GM23338 (cell line): ENCODE measurements around the gene HDAC1. TPM values are rescaled to one million over a fixed set of nuclear protein-coding genes. Genes with fewer than 3 reads are reported as not detected.

Experiments used
- ATAC-seq: fragments of 200-7000 bp; cut with Tn5 transposase; 3 replicates; pipeline ENCODE4 v1.9.1; 2020
- DNase-seq: peaks from one replicate; pipeline ENCODE4 v3.0.0-alpha.2; 2015; ENCODE audit warnings: low spot score
- H2AFZ ChIP-seq: fragments of 200-600 bp; sonication (generic); 2 replicates; pipeline ENCODE4 v1.8.0; 2016; ENCODE audit warnings: antibody characterized with exemption, mild to moderate bottlenecking, moderate library complexity
- H3F3A ChIP-seq: fragments of 200-600 bp; sonication (generic); replicated peaks from 2 replicates; pipeline ENCODE4 v1.8.0; 2017; ENCODE audit warnings: antibody characterized with exemption, mixed run types, low read depth
- H3K27ac ChIP-seq: fragments of 200-600 bp; sonication (generic); 2 replicates; pipeline ENCODE4 v1.6.1; 2016; ENCODE audit warnings: low read depth
- H3K27me3 ChIP-seq: fragments of 200-600 bp; sonication (generic); 2 replicates; pipeline ENCODE4 v1.8.0; 2016; ENCODE audit warnings: mild to moderate bottlenecking, mixed run types, moderate library complexity; ENCODE audit not compliant: insufficient read depth
- H3K36me3 ChIP-seq: fragments of 200-600 bp; sonication (generic); 2 replicates; pipeline ENCODE4 v1.8.0; 2016; ENCODE audit warnings: mild to moderate bottlenecking; ENCODE audit not compliant: insufficient read depth
- H3K4me1 ChIP-seq: fragments of 200-600 bp; sonication (generic); 2 replicates; pipeline ENCODE4 v1.8.0; 2016; ENCODE audit warnings: mild to moderate bottlenecking, moderate library complexity; ENCODE audit not compliant: insufficient read depth
- H3K4me2 ChIP-seq: fragments of 200-600 bp; sonication (generic); 2 replicates; pipeline ENCODE4 v1.7.1; 2017; ENCODE audit warnings: mixed run types
- H3K4me3 ChIP-seq: fragments of 200-600 bp; sonication (generic); 2 replicates; pipeline ENCODE4 v1.6.1; 2016; ENCODE audit warnings: mixed run types
- H3K79me2 ChIP-seq: fragments of 200-600 bp; sonication (generic); replicated peaks from 2 replicates; pipeline ENCODE4 v1.8.0; 2017; ENCODE audit warnings: mild to moderate bottlenecking; ENCODE audit not compliant: insufficient read depth
- H3K9me2 ChIP-seq: fragments of 200-600 bp; sonication (generic); 2 replicates; pipeline ENCODE4 v1.8.0; 2017; ENCODE audit not compliant: insufficient read depth
- H4K20me1 ChIP-seq: fragments of 200-600 bp; sonication (generic); replicated peaks from 2 replicates; pipeline ENCODE4 v1.8.0; 2017; ENCODE audit warnings: mild to moderate bottlenecking; ENCODE audit not compliant: insufficient read depth
- H3K27ac Mint-ChIP-seq: 2 replicates; pipeline ENCODE4 v1.8.0; 2020; ENCODE audit warnings: inconsistent platforms, mild to moderate bottlenecking, moderate library complexity, mixed read lengths
- H3K27me3 Mint-ChIP-seq: 3 replicates; pipeline ENCODE4 v1.8.0; 2022; ENCODE audit warnings: low read depth, mild to moderate bottlenecking, moderate library complexity, mixed read lengths, inconsistent platforms; ENCODE audit not compliant: insufficient read depth, poor library complexity
- H3K36me3 Mint-ChIP-seq: 3 replicates; pipeline ENCODE4 v1.8.0; 2021; ENCODE audit warnings: low read depth, mild to moderate bottlenecking, inconsistent platforms, moderate library complexity, mixed read lengths
- H3K4me1 Mint-ChIP-seq: 3 replicates; pipeline ENCODE4 v1.8.0; 2020; ENCODE audit warnings: mild to moderate bottlenecking, inconsistent platforms, mixed read lengths
- H3K4me3 Mint-ChIP-seq: 3 replicates; pipeline ENCODE4 v1.8.0; 2021; ENCODE audit warnings: moderate library complexity, mild to moderate bottlenecking, inconsistent platforms, mixed read lengths
- H3K9me3 Mint-ChIP-seq: 3 replicates; pipeline ENCODE4 v1.8.0; 2020; ENCODE audit warnings: moderate library complexity, mild to moderate bottlenecking, inconsistent platforms, mixed read lengths
- EZH2 ChIP-seq: fragments of 200-600 bp; sonication (generic); IDR thresholded peaks from one replicate; pipeline ENCODE4 v1.8.0; 2017; ENCODE audit warnings: antibody characterized with exemption, mild to moderate bottlenecking, low read depth; ENCODE audit not compliant: unreplicated experiment
- EZH2phosphoT487 ChIP-seq: fragments of 200-600 bp; sonication (generic); IDR thresholded peaks from one replicate; pipeline ENCODE4 v1.8.1; 2018; ENCODE audit warnings: antibody characterized with exemption; ENCODE audit not compliant: unreplicated experiment
- JUNB ChIP-seq: IDR thresholded peaks from one replicate; pipeline ENCODE4 v1.6.1; 2016; ENCODE audit warnings: antibody characterized with exemption; ENCODE audit not compliant: unreplicated experiment
- POLR2AphosphoS5 ChIP-seq: IDR thresholded peaks from 2 replicates; pipeline ENCODE4 v1.6.1; 2016; ENCODE audit warnings: antibody characterized with exemption, low read depth
- STAT1 ChIP-seq: IDR thresholded peaks from one replicate; pipeline ENCODE4 v1.6.1; 2016; ENCODE audit warnings: antibody characterized with exemption; ENCODE audit not compliant: unreplicated experiment
- polyA plus RNA-seq: library from polyadenylated mRNA; unstranded; fragments of >200 nt; fragmentation: Nextera tagmentation; extraction: Ambion mirVana; gene quantifications from 2 replicates; pipeline ENCODE4 v1.2.1, GENCODE V29; 2016
- total RNA-seq: library from RNA; depleted of rRNA; stranded (reverse); fragments of >200 nt; shearing (Covaris generic); gene quantifications from 2 replicates; pipeline ENCODE4 v1.2.3, GENCODE V29; 2014
- TF ChIP-seq, protein P1 (sequence below): fragments of 250-450 bp; sonication (Bioruptor Pico); IDR thresholded peaks from 2 replicates; pipeline ENCODE4 v1.5.0; 2020; ENCODE audit warnings: mild to moderate bottlenecking, moderate library complexity
- TF ChIP-seq, protein P2 (sequence below): IDR thresholded peaks from one replicate; pipeline ENCODE4 v1.6.1; 2018; ENCODE audit warnings: antibody characterized with exemption; ENCODE audit not compliant: unreplicated experiment

The HDAC1 gene
- total and polyA plus RNA-seq, 2 experiments from 2014 or later, result 82.6 to 104 TPM

DNA sequence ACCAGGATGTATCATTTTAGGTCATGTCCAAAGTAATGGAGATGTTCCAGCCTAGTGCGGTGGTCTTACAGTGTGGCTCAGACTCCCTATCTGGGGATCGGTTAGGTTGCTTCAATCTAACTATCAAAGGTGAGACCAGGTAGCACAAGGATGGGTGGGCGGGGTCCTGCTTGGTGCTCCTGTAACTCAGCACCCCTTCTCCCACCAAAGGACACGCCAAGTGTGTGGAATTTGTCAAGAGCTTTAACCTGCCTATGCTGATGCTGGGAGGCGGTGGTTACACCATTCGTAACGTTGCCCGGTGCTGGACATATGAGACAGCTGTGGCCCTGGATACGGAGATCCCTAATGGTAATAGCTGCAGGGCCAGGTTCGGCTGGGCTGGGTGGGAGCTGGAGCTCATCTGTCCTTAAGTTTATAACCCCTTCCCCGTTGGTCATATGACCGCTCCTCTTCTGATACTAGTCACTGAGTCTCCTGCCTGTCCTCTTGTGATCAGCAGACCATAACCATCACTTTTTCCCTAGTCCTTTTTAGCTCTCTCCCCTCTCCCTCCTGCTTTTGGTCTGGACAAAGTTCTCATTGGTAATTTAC, 38.8 kb downstream of the HDAC1 start:
- Histone ChIP-seq H3K4me1 (peaks cover 26% of the 10 kb centered on the region), H4K20me1 (peaks cover 40% of the 10 kb centered on the region), H2AFZ (no peak overlapping the region), H3K27ac (no peak overlapping the region), H3K27me3 (no peaks in the 10 kb centered on the region), H3K4me2 (no peak overlapping the region), H3K36me3 (peaks cover 9% of the 10 kb centered on the region), H3K79me2 (peaks cover 18% of the 10 kb centered on the region), H3K9me2 (no peaks in the 10 kb centered on the region), H3F3A (peaks cover 35% of the 10 kb centered on the region), H3K4me3 (no peak overlapping the region)
- H3K4me1 Mint-ChIP-seq, result peaks cover 32% of the 10 kb centered on the region
- H3K36me3 Mint-ChIP-seq, result peaks cover 82% of the 10 kb centered on the region
- H3K27me3 Mint-ChIP-seq, result peaks cover 36% of the 10 kb centered on the region
- ATAC-seq (no peak), DNase-seq (no peak)
- no peak overlapping the region; the same call in 2 of the 3 replicates for H3K4me3 Mint-ChIP-seq
- peaks cover 5% of the 10 kb centered on the region; the same call in 2 of the 3 replicates for H3K9me3 Mint-ChIP-seq
- no peak overlapping the region for H3K27ac Mint-ChIP-seq
- TF ChIP-seq, protein P1, sequence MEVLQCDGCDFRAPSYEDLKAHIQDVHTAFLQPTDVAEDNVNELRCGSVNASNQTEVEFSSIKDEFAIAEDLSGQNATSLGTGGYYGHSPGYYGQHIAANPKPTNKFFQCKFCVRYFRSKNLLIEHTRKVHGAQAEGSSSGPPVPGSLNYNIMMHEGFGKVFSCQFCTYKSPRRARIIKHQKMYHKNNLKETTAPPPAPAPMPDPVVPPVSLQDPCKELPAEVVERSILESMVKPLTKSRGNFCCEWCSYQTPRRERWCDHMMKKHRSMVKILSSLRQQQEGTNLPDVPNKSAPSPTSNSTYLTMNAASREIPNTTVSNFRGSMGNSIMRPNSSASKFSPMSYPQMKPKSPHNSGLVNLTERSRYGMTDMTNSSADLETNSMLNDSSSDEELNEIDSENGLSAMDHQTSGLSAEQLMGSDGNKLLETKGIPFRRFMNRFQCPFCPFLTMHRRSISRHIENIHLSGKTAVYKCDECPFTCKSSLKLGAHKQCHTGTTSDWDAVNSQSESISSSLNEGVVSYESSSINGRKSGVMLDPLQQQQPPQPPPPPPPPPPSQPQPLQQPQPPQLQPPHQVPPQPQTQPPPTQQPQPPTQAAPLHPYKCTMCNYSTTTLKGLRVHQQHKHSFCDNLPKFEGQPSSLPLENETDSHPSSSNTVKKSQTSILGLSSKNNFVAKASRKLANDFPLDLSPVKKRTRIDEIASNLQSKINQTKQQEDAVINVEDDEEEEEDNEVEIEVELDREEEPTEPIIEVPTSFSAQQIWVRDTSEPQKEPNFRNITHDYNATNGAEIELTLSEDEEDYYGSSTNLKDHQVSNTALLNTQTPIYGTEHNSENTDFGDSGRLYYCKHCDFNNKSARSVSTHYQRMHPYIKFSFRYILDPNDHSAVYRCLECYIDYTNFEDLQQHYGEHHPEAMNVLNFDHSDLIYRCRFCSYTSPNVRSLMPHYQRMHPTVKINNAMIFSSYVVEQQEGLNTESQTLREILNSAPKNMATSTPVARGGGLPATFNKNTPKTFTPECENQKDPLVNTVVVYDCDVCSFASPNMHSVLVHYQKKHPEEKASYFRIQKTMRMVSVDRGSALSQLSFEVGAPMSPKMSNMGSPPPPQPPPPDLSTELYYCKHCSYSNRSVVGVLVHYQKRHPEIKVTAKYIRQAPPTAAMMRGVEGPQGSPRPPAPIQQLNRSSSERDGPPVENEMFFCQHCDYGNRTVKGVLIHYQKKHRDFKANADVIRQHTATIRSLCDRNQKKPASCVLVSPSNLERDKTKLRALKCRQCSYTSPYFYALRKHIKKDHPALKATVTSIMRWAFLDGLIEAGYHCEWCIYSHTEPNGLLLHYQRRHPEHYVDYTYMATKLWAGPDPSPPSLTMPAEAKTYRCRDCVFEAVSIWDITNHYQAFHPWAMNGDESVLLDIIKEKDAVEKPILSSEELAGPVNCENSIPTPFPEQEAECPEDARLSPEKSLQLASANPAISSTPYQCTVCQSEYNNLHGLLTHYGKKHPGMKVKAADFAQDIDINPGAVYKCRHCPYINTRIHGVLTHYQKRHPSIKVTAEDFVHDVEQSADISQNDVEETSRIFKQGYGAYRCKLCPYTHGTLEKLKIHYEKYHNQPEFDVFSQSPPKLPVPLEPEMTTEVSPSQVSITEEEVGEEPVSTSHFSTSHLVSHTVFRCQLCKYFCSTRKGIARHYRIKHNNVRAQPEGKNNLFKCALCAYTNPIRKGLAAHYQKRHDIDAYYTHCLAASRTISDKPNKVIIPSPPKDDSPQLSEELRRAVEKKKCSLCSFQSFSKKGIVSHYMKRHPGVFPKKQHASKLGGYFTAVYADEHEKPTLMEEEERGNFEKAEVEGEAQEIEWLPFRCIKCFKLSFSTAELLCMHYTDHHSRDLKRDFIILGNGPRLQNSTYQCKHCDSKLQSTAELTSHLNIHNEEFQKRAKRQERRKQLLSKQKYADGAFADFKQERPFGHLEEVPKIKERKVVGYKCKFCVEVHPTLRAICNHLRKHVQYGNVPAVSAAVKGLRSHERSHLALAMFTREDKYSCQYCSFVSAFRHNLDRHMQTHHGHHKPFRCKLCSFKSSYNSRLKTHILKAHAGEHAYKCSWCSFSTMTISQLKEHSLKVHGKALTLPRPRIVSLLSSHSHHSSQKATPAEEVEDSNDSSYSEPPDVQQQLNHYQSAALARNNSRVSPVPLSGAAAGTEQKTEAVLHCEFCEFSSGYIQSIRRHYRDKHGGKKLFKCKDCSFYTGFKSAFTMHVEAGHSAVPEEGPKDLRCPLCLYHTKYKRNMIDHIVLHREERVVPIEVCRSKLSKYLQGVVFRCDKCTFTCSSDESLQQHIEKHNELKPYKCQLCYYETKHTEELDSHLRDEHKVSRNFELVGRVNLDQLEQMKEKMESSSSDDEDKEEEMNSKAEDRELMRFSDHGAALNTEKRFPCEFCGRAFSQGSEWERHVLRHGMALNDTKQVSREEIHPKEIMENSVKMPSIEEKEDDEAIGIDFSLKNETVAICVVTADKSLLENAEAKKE (CRISPR knock-in tag), result no peak
- TF ChIP-seq EZH2 (no peak), EZH2phosphoT487 (no peak), POLR2AphosphoS5 (no peak), JUNB (no peak), STAT1 (no peak)

DNA sequence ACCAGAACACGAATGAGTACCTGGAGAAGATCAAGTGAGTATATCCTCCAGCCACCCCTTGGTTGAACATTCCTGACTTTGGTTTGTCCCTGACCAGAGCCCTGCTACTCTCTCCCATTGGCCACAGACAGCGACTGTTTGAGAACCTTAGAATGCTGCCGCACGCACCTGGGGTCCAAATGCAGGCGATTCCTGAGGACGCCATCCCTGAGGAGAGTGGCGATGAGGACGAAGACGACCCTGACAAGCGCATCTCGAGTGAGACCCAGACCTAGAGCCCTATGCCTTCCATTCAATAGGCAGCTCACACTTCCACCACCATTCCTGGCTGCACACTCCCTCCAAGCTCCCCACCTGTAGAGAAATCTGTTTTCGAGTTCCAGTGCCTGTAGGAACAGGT, 39.7 kb downstream of the HDAC1 start:
- Histone ChIP-seq H3K4me3 (no peak overlapping the region), H3K27ac (peak overlapping the region; percentile 90), H2AFZ (no peak overlapping the region), H3K4me1 (peaks cover 27% of the 10 kb centered on the region), H3K9me2 (no peaks in the 10 kb centered on the region), H3K4me2 (no peak overlapping the region), H3K79me2 (peaks cover 18% of the 10 kb centered on the region), H3F3A (peaks cover 35% of the 10 kb centered on the region), H4K20me1 (peaks cover 40% of the 10 kb centered on the region), H3K27me3 (peaks cover under 1% of the 10 kb centered on the region; the same call in 1 of the 2 replicates), H3K36me3 (peaks cover 5% of the 10 kb centered on the region)
- H3K36me3 Mint-ChIP-seq, result peaks cover 79% of the 10 kb centered on the region
- ATAC-seq, result no peak
- peaks cover 32% of the 10 kb centered on the region for H3K4me1 Mint-ChIP-seq
- H3K4me3 Mint-ChIP-seq, result peak overlapping the region; percentile 45; the same call in 1 of the 3 replicates
- DNase-seq, result no peak
- H3K9me3 Mint-ChIP-seq, result peaks cover 5% of the 10 kb centered on the region; the same call in 2 of the 3 replicates
- H3K27me3 Mint-ChIP-seq, result peaks cover 37% of the 10 kb centered on the region
- peak overlapping the region; percentile 80 for H3K27ac Mint-ChIP-seq
- TF ChIP-seq, protein P2, sequence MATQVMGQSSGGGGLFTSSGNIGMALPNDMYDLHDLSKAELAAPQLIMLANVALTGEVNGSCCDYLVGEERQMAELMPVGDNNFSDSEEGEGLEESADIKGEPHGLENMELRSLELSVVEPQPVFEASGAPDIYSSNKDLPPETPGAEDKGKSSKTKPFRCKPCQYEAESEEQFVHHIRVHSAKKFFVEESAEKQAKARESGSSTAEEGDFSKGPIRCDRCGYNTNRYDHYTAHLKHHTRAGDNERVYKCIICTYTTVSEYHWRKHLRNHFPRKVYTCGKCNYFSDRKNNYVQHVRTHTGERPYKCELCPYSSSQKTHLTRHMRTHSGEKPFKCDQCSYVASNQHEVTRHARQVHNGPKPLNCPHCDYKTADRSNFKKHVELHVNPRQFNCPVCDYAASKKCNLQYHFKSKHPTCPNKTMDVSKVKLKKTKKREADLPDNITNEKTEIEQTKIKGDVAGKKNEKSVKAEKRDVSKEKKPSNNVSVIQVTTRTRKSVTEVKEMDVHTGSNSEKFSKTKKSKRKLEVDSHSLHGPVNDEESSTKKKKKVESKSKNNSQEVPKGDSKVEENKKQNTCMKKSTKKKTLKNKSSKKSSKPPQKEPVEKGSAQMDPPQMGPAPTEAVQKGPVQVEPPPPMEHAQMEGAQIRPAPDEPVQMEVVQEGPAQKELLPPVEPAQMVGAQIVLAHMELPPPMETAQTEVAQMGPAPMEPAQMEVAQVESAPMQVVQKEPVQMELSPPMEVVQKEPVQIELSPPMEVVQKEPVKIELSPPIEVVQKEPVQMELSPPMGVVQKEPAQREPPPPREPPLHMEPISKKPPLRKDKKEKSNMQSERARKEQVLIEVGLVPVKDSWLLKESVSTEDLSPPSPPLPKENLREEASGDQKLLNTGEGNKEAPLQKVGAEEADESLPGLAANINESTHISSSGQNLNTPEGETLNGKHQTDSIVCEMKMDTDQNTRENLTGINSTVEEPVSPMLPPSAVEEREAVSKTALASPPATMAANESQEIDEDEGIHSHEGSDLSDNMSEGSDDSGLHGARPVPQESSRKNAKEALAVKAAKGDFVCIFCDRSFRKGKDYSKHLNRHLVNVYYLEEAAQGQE, result no peak
- TF ChIP-seq JUNB (no peak), EZH2phosphoT487 (no peak)
